Activated CD4-positive, alpha-beta memory T cell treated with anti-CD3 and anti-CD28 coated beads, Interleukin-2, amount 10 ng/mL, durations not matched to agents 7 days and 5 days (primary cell): ENCODE data around the gene SBF2. TPM values are rescaled to one million over a fixed set of nuclear protein-coding genes. Genes with fewer than 3 reads are reported as not detected.

Experiments used
- CTCF ChIA-PET: fragments of 350-600 bp; sonication (Branson Sonifier 250); formaldehyde crosslinking; loops from one replicate; lab custom pipeline; 2021; ENCODE audit warnings: antibody characterized with exemption, inconsistent platforms; lab: Charles Lee
- POLR2A ChIA-PET: fragments of 350-600 bp; sonication (Branson Sonifier 250); formaldehyde crosslinking; loops from one replicate; lab custom pipeline; 2021; ENCODE audit warnings: antibody characterized with exemption; lab: Charles Lee
- DNase-seq: peaks from one replicate; pipeline ENCODE4 v3.0.0-alpha.2; 2020
- H3K27ac Mint-ChIP-seq: one replicate; pipeline ENCODE4 v1.8.0; 2021; ENCODE audit warnings: mild to moderate bottlenecking, mixed read lengths
- H3K27me3 Mint-ChIP-seq: one replicate; pipeline ENCODE4 v1.8.0; 2021; ENCODE audit warnings: mixed read lengths
- H3K36me3 Mint-ChIP-seq: one replicate; pipeline ENCODE4 v1.8.0; 2021; ENCODE audit warnings: low read depth, mixed read lengths
- H3K4me1 Mint-ChIP-seq: one replicate; pipeline ENCODE4 v1.8.0; 2021; ENCODE audit warnings: mixed read lengths
- H3K4me3 Mint-ChIP-seq: one replicate; pipeline ENCODE4 v1.8.0; 2021; ENCODE audit warnings: mild to moderate bottlenecking, mixed read lengths
- H3K9me3 Mint-ChIP-seq: one replicate; pipeline ENCODE4 v1.8.0; 2021; ENCODE audit warnings: mixed read lengths
- total RNA-seq, 2 experiments: library from RNA; stranded (reverse); gene quantifications; one replicate each; pipeline ENCODE4 v1.2.3, GENCODE V29; 2021

SBF2 gene
- total RNA-seq, 2 experiments from 2014 or later, result 6.4 to 9.0 TPM

GRCh38 chr11:9759519-9760192, 534.4 kb downstream of the SBF2 start:
- Mint-ChIP-seq H3K27me3 (no peaks in the 10 kb centered on the region), H3K4me3 (peak overlapping the region; percentile 70), H3K9me3 (no peaks in the 10 kb centered on the region), H3K4me1 (peaks cover 35% of the 10 kb centered on the region), H3K36me3 (no peaks in the 10 kb centered on the region), H3K27ac (peak overlapping the region; percentile 74)
- ChIA-PET POLR2A (interaction anchor here (0.7 to 3.6 kb wide), 10 partner anchors 13 to 544 kb away, joined by 3 to 14 read pairs (median 4); partner anchors contain the start of genes ADM, WEE1 and ZNF143), CTCF (interaction anchor here (0.6 to 3.9 kb wide), 16 partner anchors 11 to 856 kb away, joined by 3 to 55 read pairs (median 7); partner anchors contain the start of genes ADM and WEE1)
- peak; percentile 93 for DNase-seq

DNA sequence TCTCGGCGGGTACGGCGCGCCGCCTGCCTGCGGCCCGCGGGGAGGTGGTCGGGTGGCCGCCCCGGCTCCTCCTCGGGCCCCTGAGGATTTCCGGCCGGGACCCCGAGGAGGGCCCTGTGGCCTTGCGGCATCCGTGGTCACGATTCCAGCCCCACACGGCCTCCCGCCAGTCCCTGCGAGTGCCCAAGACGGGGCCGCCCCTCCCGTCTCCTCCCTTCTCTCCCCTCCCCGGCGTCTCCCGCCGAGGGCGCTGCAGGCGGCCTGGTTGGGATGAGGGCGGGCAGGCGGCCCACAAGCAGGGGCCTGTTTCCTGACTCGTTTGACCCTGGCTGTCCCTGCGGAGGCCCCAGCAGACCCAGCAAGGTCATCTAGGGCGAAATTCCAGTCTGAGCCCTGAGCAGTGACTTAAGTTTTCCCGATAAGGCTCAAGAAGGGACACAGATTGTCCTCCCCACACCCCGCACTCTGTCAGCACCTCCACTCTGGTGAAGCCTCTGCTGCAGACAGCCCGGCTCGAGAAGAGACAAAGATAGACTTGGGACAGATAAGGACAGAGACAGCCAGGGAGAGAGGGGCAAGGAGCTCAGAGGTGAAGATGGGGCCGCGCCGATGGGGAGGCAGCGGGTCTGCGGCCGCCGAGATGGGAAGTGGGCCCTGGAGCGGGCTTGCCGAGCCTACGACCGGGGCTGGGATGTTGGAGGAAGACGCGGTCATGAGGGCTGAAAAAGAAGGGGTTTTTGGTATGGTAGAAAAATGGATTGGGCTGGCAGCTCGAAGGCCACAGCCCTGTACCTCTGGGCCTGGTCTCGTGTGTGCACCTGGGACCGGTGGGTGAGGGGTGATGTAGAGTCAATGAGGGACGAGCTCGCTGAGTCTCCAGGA, 535.1 kb downstream of the SBF2 start:
- Mint-ChIP-seq H3K27me3 (no peaks in the 10 kb centered on the region), H3K4me3 (peak overlapping the region; percentile 70), H3K27ac (peak overlapping the region; percentile 74), H3K4me1 (peaks cover 38% of the 10 kb centered on the region), H3K36me3 (no peaks in the 10 kb centered on the region), H3K9me3 (no peaks in the 10 kb centered on the region)
- ChIA-PET CTCF (interaction anchor here (0.6 to 3.9 kb wide), 22 partner anchors 10 to 855 kb away, joined by 3 to 55 read pairs (median 5); partner anchors contain the start of genes ADM and WEE1), POLR2A (interaction anchor here (0.7 to 3.6 kb wide), 14 partner anchors 8 to 545 kb away, joined by 3 to 14 read pairs (median 4); partner anchors contain the start of genes ADM, WEE1 and ZNF143)
- DNase-seq, result peak; percentile 54

- Mint-ChIP-seq H3K27me3 (no peaks in the 10 kb centered on the region), H3K4me1 (peaks cover 44% of the 10 kb centered on the region)
Observed at GRCh38 chr11:9757809-9758636, 536.0 kb downstream of the SBF2 start.

GRCh38 chr11:9756878-9757277, 537.1 kb downstream of the SBF2 start:
- no peak overlapping the region for H3K4me3 Mint-ChIP-seq
- H3K9me3 Mint-ChIP-seq, result no peaks in the 10 kb centered on the region
- H3K27ac Mint-ChIP-seq, result no peak overlapping the region
- CTCF ChIA-PET, result no interaction called here
- no peak for DNase-seq
- H3K36me3 Mint-ChIP-seq, result no peaks in the 10 kb centered on the region
- H3K27me3 Mint-ChIP-seq, result no peaks in the 10 kb centered on the region
- POLR2A ChIA-PET, result interaction anchor here (3.6 kb wide), 1 partner anchor 547 kb away, joined by 14 read pairs; the partner anchor contains the start of gene ADM
- peaks cover 50% of the 10 kb centered on the region for H3K4me1 Mint-ChIP-seq

More at GRCh38 chr11:9757809-9758636, 536.0 kb downstream of the SBF2 start:
- POLR2A ChIA-PET, result interaction anchor here (0.7 to 3.6 kb wide), 8 partner anchors 9 to 546 kb away, joined by 3 to 14 read pairs (median 6); partner anchors contain the start of genes ADM, WEE1 and ZNF143
- Mint-ChIP-seq H3K27ac (peak overlapping the region; percentile 44), H3K4me3 (peak overlapping the region; percentile 70), H3K9me3 (no peaks in the 10 kb centered on the region), H3K36me3 (no peaks in the 10 kb centered on the region)
- CTCF ChIA-PET, result interaction anchor here (0.6 to 3.9 kb wide), 14 partner anchors 9 to 743 kb away, joined by 3 to 55 read pairs (median 6); partner anchors contain the start of gene ADM
- peak; percentile 91 for DNase-seq

DNA sequence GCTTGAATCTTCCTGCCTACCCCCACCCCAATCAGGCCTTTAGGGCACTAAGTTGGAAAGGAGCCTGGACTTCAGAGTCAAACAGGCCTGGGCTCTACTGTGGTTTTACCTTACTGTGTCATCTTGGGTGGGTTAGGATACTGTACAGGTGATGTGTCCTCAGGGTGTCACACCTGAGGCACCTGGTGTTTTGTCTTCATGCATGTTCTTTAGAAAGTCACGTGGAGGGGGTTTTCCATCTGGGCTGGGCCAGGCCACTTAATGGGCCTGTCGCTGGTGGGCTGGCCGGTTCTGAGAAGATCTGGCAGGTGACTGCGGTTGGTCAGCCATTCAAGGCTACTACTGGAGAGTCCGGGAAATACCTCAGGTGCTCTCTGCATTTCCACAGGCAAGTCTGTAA, 537.6 kb downstream of the SBF2 start:
- no peaks in the 10 kb centered on the region for H3K27me3 Mint-ChIP-seq
- POLR2A ChIA-PET, result no interaction called here
- CTCF ChIA-PET, result no interaction called here
- DNase-seq, result no peak
- no peaks in the 10 kb centered on the region for H3K36me3 Mint-ChIP-seq
- H3K9me3 Mint-ChIP-seq, result no peaks in the 10 kb centered on the region
- no peak overlapping the region for H3K4me3 Mint-ChIP-seq
- H3K27ac Mint-ChIP-seq, result peak overlapping the region; percentile 18
- peaks cover 50% of the 10 kb centered on the region for H3K4me1 Mint-ChIP-seq

GRCh38 chr11:9755561-9756185, 538.3 kb downstream of the SBF2 start:
- no peak overlapping the region for H3K27ac Mint-ChIP-seq
- ChIA-PET CTCF (interaction anchor here (0.6 to 1.6 kb wide), 2 partner anchors 143 to 457 kb away, joined by 3 to 5 read pairs; no protein-coding TSS in a partner anchor), POLR2A (no interaction called here)
- H3K4me1 Mint-ChIP-seq, result peaks cover 48% of the 10 kb centered on the region
- no peaks in the 10 kb centered on the region for H3K36me3 Mint-ChIP-seq
- no peaks in the 10 kb centered on the region for H3K27me3 Mint-ChIP-seq
- H3K9me3 Mint-ChIP-seq, result no peaks in the 10 kb centered on the region
- no peak for DNase-seq
- H3K4me3 Mint-ChIP-seq, result no peak overlapping the region

GRCh38 chr11:9754010-9754471, 540.0 kb downstream of the SBF2 start:
- ChIA-PET POLR2A (no interaction called here), CTCF (interaction anchor here (0.6 to 1.6 kb wide), 2 partner anchors 141 to 219 kb away, joined by 3 to 5 read pairs; no protein-coding TSS in a partner anchor)
- no peak overlapping the region for H3K4me3 Mint-ChIP-seq
- no peaks in the 10 kb centered on the region for H3K27me3 Mint-ChIP-seq
- H3K4me1 Mint-ChIP-seq, result peaks cover 35% of the 10 kb centered on the region
- no peaks in the 10 kb centered on the region for H3K36me3 Mint-ChIP-seq
- no peaks in the 10 kb centered on the region for H3K9me3 Mint-ChIP-seq
- no peak for DNase-seq
- H3K27ac Mint-ChIP-seq, result no peak overlapping the region

- CTCF ChIA-PET, result no interaction called here
- no peaks in the 10 kb centered on the region for H3K27me3 Mint-ChIP-seq
- peak overlapping the region; percentile 60 for H3K27ac Mint-ChIP-seq
- no peaks in the 10 kb centered on the region for H3K36me3 Mint-ChIP-seq
- peaks cover 40% of the 10 kb centered on the region for H3K4me1 Mint-ChIP-seq
- POLR2A ChIA-PET, result interaction anchor here (1.2 kb wide), 1 partner anchor 14 kb away, joined by 3 read pairs; no protein-coding TSS in a partner anchor
- H3K4me3 Mint-ChIP-seq, result no peak overlapping the region
- no peak for DNase-seq
- no peaks in the 10 kb centered on the region for H3K9me3 Mint-ChIP-seq
Observed at GRCh38 chr11:9753021-9753420, 541.0 kb downstream of the SBF2 start.

GRCh38 chr11:9752091-9752490, 541.9 kb downstream of the SBF2 start:
- H3K9me3 Mint-ChIP-seq, result no peaks in the 10 kb centered on the region
- ChIA-PET POLR2A (interaction anchor here (1.2 kb wide), 1 partner anchor 13 kb away, joined by 3 read pairs; no protein-coding TSS in a partner anchor), CTCF (interaction anchor here (5.1 kb wide), 1 partner anchor 218 kb away, joined by 76 read pairs; no protein-coding TSS in a partner anchor)
- no peaks in the 10 kb centered on the region for H3K27me3 Mint-ChIP-seq
- peaks cover 37% of the 10 kb centered on the region for H3K4me1 Mint-ChIP-seq
- H3K27ac Mint-ChIP-seq, result no peak overlapping the region
- DNase-seq, result no peak
- H3K36me3 Mint-ChIP-seq, result no peaks in the 10 kb centered on the region
- no peak overlapping the region for H3K4me3 Mint-ChIP-seq

DNA sequence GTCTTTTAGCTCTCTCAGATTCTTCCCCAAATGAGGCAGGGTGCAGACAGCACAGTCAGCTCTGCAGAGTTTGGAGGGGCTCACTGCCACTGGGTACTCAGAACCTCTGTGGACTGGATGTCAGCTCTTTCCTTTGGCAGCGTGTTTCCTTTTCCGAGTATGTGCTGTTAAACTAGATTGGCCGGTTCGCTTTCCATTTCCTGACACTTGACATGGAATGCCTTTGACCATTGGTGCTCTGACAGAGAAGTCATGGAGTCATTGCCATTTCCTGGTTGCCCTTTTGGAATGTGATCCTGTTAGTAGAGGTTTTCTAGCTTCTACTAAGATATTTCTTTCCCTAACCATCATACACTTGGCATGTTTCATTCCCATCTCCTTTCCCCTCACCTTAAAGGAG, 543.5 kb downstream of the SBF2 start:
- no peak overlapping the region for H3K4me3 Mint-ChIP-seq
- H3K27ac Mint-ChIP-seq, result no peak overlapping the region
- POLR2A ChIA-PET, result interaction anchor here (2.6 kb wide), 1 partner anchor 137 kb away, joined by 14 read pairs; no protein-coding TSS in a partner anchor
- H3K36me3 Mint-ChIP-seq, result no peaks in the 10 kb centered on the region
- no peaks in the 10 kb centered on the region for H3K27me3 Mint-ChIP-seq
- DNase-seq, result no peak
- H3K4me1 Mint-ChIP-seq, result peaks cover 29% of the 10 kb centered on the region
- H3K9me3 Mint-ChIP-seq, result no peaks in the 10 kb centered on the region
- CTCF ChIA-PET, result interaction anchor here (0.6 to 5.1 kb wide), 6 partner anchors 9 to 791 kb away, joined by 3 to 76 read pairs (median 30); no protein-coding TSS in a partner anchor

DNA sequence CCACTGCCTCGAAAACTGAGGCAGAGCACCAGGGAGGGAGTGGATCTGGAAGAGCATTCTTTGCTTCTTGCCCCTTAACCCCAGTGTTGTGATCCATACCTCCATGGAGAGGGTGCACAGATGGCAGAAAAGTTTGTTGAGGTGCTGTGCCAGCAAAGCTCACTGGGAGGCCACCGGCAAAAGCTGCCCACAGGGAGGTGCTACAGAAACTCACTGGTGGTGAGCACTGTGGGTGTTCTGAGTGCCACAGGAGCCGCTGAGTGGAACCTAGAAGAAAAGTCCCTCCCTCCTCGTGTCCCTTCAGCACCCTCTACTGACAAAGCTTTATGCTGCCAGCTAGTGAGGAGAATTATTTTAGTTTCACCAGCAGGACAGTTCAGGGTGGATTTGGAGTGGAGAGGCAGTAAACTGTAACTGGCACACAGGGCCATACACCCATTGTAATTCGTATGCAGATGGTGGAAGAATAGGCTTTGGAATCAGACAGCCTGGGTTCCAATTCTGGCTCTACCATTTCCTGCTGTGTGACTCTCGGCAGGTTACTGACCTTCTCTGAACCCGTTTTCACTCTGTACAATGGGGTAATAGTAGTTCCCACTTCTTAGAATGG, 545.6 kb downstream of the SBF2 start:
- H3K4me3 Mint-ChIP-seq, result no peak overlapping the region
- DNase-seq, result peak; percentile 77
- H3K27ac Mint-ChIP-seq, result no peak overlapping the region
- H3K36me3 Mint-ChIP-seq, result no peaks in the 10 kb centered on the region
- H3K27me3 Mint-ChIP-seq, result no peaks in the 10 kb centered on the region
- peaks cover 22% of the 10 kb centered on the region for H3K4me1 Mint-ChIP-seq
- CTCF ChIA-PET, result interaction anchor here (0.6 to 5.1 kb wide), 30 partner anchors 10 to 789 kb away, joined by 3 to 76 read pairs (median 4); partner anchors contain the start of gene WEE1
- H3K9me3 Mint-ChIP-seq, result no peaks in the 10 kb centered on the region
- POLR2A ChIA-PET, result interaction anchor here (1.4 to 2.6 kb wide), 5 partner anchors 11 to 561 kb away, joined by 3 to 14 read pairs (median 7); no protein-coding TSS in a partner anchor
